Pulmonary artery endothelial cell (primary cell): Measurements from ENCODE around the gene WNT9B. TPM values are rescaled to one million over a fixed set of nuclear protein-coding genes. Genes with fewer than 3 reads are reported as not detected.
"Not testable (repeated sequence)": the region's sequence is repeated elsewhere in the genome, so short reads cannot be mapped to it uniquely, and the experiment has no call there.

Source experiments
- DNase-seq: peaks from one replicate; pipeline ENCODE4 v3.0.0-alpha.2; 2011; ENCODE audit warnings: low read depth, low spot score
- total RNA-seq: library from RNA; depleted of rRNA; stranded (reverse); fragments of >200 nt; gene quantifications from 2 replicates; pipeline ENCODE4 v1.2.3, GENCODE V29; 2014

WNT9B gene
- total RNA-seq, 1 donor from 2014 or later: not detected

GRCh38 chr17:46821482-46822387, 29.6 kb upstream of the WNT9B start:
- DNase-seq: no peak

GRCh38 chr17:46822388-46822921, 28.9 kb upstream of the WNT9B start:
- DNase-seq: no peak

- DNase-seq: no peak
Measured at GRCh38 chr17:46823657-46824056, 27.7 kb upstream of the WNT9B start.

- DNase-seq: no peak
Measured at GRCh38 chr17:46826116-46826515, 25.3 kb upstream of the WNT9B start.

GRCh38 chr17:46827274-46827673, 24.1 kb upstream of the WNT9B start:
- no peak for DNase-seq

- no peak for DNase-seq
Measured at GRCh38 chr17:46831573-46832330, 19.6 kb upstream of the WNT9B start.

- DNase-seq: no peak
Measured at GRCh38 chr17:46832331-46832821, 19.0 kb upstream of the WNT9B start.

GRCh38 chr17:46832945-46833839, 18.2 kb upstream of the WNT9B start:
- no peak for DNase-seq

- no peak for DNase-seq
Measured at GRCh38 chr17:46833840-46834208, 17.6 kb upstream of the WNT9B start.

GRCh38 chr17:46834846-46835245, 16.5 kb upstream of the WNT9B start:
- DNase-seq: no peak

GRCh38 chr17:46836500-46836899, 14.9 kb upstream of the WNT9B start:
- DNase-seq: no peak

- no peak for DNase-seq
Measured at GRCh38 chr17:46837521-46837920, 13.9 kb upstream of the WNT9B start.

GRCh38 chr17:46839211-46839610, 12.2 kb upstream of the WNT9B start:
- no peak for DNase-seq

GRCh38 chr17:46840596-46840995, 10.8 kb upstream of the WNT9B start:
- DNase-seq: not testable (repeated sequence)

- no peak for DNase-seq
Measured at GRCh38 chr17:46841561-46842379, 9.6 kb upstream of the WNT9B start.

GRCh38 chr17:46842835-46843234, 8.5 kb upstream of the WNT9B start:
- DNase-seq: no peak

- no peak for DNase-seq
Measured at GRCh38 chr17:46847204-46848191, 3.9 kb upstream of the WNT9B start.

- no peak for DNase-seq
Measured at GRCh38 chr17:46848534-46848933, 2.8 kb upstream of the WNT9B start.

- DNase-seq: no peak
Measured at GRCh38 chr17:46850688-46851028, 725 bp upstream of the WNT9B start.
